SK-N-SH treated with all-trans-retinoic acid at 6 μM for 48 hours (cell line): ENCODE data around the gene TSPAN9.

ENCODE experiments used
- ATAC-seq: fragments of 200-7000 bp; cut with Tn5 transposase; 3 replicates; pipeline ENCODE4 v1.9.1; 2020; ENCODE audit warnings: mild to moderate bottlenecking, moderate library complexity
- ARNTL ChIP-seq: fragments of 450-650 bp; formaldehyde crosslinking; IDR thresholded peaks from 2 replicates; pipeline ENCODE4 v1.5.0; 2020; ENCODE audit warnings: low read depth, mild to moderate bottlenecking, moderate library complexity, borderline replicate concordance
- BACH2 ChIP-seq: fragments of 250-450 bp; sonication (Bioruptor Pico); IDR thresholded peaks from 2 replicates; pipeline ENCODE4 v1.9.0; 2021; ENCODE audit warnings: mild to moderate bottlenecking, borderline replicate concordance
- CREB5 ChIP-seq: fragments of 250-450 bp; sonication (Bioruptor Pico); IDR thresholded peaks from 2 replicates; pipeline ENCODE4 v1.5.1; 2020; ENCODE audit warnings: low read depth, mild to moderate bottlenecking, moderate library complexity
- CSDC2 ChIP-seq: fragments of 250-450 bp; sonication (Bioruptor Pico); IDR thresholded peaks from 2 replicates; pipeline ENCODE4 v1.5.0; 2020; ENCODE audit warnings: mild to moderate bottlenecking, moderate library complexity
- ESRRG ChIP-seq: fragments of 250-450 bp; sonication (Bioruptor Pico); IDR thresholded peaks from 2 replicates; pipeline ENCODE4 v1.6.1; 2021; ENCODE audit warnings: mild to moderate bottlenecking
- GLIS3 ChIP-seq: fragments of 250-450 bp; sonication (Bioruptor Pico); IDR thresholded peaks from 2 replicates; pipeline ENCODE4 v1.5.0; 2020; ENCODE audit warnings: mild to moderate bottlenecking, moderate library complexity
- OSR1 ChIP-seq: fragments of 250-450 bp; sonication (Bioruptor Pico); IDR thresholded peaks from 2 replicates; pipeline ENCODE4 v1.8.0; 2022; ENCODE audit warnings: moderate library complexity, mild to moderate bottlenecking, inconsistent platforms
- PPARA ChIP-seq: fragments of 250-450 bp; sonication (Bioruptor Pico); IDR thresholded peaks from 2 replicates; pipeline ENCODE4 v1.5.0; 2020; ENCODE audit warnings: mild to moderate bottlenecking, borderline replicate concordance
- RARB ChIP-seq: fragments of 250-450 bp; sonication (Bioruptor Pico); IDR thresholded peaks from 2 replicates; pipeline ENCODE4 v1.8.0; 2021; ENCODE audit warnings: mild to moderate bottlenecking, moderate library complexity
- SNAI2 ChIP-seq: fragments of 250-450 bp; sonication (Bioruptor Pico); IDR thresholded peaks from 2 replicates; pipeline ENCODE4 v1.5.0; 2020; ENCODE audit warnings: mild to moderate bottlenecking, moderate library complexity
- TOX ChIP-seq: fragments of 250-450 bp; sonication (Bioruptor Pico); IDR thresholded peaks from 2 replicates; pipeline ENCODE4 v1.8.0; 2021; ENCODE audit warnings: mild to moderate bottlenecking, moderate library complexity, borderline replicate concordance
- TSHZ2 ChIP-seq: fragments of 250-450 bp; sonication (Bioruptor Pico); IDR thresholded peaks from 2 replicates; pipeline ENCODE4 v1.5.0; 2020; ENCODE audit warnings: mild to moderate bottlenecking, moderate library complexity
- ZC3H10 ChIP-seq: fragments of 250-450 bp; sonication (Bioruptor Pico); IDR thresholded peaks from 2 replicates; pipeline ENCODE4 v1.5.1; 2021; ENCODE audit warnings: mild to moderate bottlenecking, moderate library complexity
- ZFP3 ChIP-seq: fragments of 250-450 bp; sonication (Bioruptor Pico); IDR thresholded peaks from 2 replicates; pipeline ENCODE4 v1.5.0; 2020; ENCODE audit warnings: mild to moderate bottlenecking, moderate library complexity
- ZFP30 ChIP-seq: fragments of 450-650 bp; formaldehyde crosslinking; IDR thresholded peaks from 2 replicates; pipeline ENCODE4 v1.5.0; 2022; ENCODE audit warnings: mild to moderate bottlenecking, moderate library complexity
- ZNF70 ChIP-seq: fragments of 450-650 bp; formaldehyde crosslinking; IDR thresholded peaks from 2 replicates; pipeline ENCODE4 v1.5.0; 2020; ENCODE audit warnings: mild to moderate bottlenecking, moderate library complexity
- ZNF8 ChIP-seq: fragments of 450-650 bp; formaldehyde crosslinking; IDR thresholded peaks from 2 replicates; pipeline ENCODE4 v1.5.0; 2020; ENCODE audit warnings: mild to moderate bottlenecking, moderate library complexity
- TF ChIP-seq, protein P1 (sequence below): fragments of 250-450 bp; sonication (Bioruptor Pico); IDR thresholded peaks from 2 replicates; pipeline ENCODE4 v1.8.0; 2021; ENCODE audit warnings: low read depth, mild to moderate bottlenecking, moderate library complexity, borderline replicate concordance
- TF ChIP-seq, protein P2 (sequence below): fragments of 250-450 bp; sonication (Bioruptor Pico); IDR thresholded peaks from 2 replicates; pipeline ENCODE4 v1.8.0; 2020; ENCODE audit warnings: mild to moderate bottlenecking, moderate library complexity, borderline replicate concordance
- TF ChIP-seq, protein P3 (sequence below): fragments of 250-450 bp; sonication (Bioruptor Pico); IDR thresholded peaks from 2 replicates; pipeline ENCODE4 v1.5.1; 2021; ENCODE audit warnings: mild to moderate bottlenecking, moderate library complexity

The TSPAN9 gene

DNA sequence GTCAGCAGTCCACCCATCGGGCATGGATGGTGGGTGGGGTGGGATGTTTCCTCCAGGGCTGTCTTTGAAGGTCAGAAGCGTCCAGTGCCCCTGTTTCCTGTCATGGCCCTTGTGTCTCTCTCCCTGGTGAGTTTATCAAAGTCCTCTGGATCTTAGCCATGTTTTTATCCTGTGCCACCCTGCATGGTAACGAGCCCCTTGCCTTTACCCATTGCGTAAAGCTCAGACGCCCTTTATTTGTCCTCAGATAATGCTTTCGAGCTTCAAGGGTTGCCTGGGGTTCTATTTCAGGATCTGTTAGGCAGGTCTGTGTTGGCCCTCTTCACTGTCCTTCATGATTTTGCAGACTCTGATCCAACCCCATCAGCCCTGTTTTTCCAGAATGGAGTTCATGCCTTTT, 172.9 kb downstream of the TSPAN9 start (continued):
- TF ChIP-seq, protein P1, sequence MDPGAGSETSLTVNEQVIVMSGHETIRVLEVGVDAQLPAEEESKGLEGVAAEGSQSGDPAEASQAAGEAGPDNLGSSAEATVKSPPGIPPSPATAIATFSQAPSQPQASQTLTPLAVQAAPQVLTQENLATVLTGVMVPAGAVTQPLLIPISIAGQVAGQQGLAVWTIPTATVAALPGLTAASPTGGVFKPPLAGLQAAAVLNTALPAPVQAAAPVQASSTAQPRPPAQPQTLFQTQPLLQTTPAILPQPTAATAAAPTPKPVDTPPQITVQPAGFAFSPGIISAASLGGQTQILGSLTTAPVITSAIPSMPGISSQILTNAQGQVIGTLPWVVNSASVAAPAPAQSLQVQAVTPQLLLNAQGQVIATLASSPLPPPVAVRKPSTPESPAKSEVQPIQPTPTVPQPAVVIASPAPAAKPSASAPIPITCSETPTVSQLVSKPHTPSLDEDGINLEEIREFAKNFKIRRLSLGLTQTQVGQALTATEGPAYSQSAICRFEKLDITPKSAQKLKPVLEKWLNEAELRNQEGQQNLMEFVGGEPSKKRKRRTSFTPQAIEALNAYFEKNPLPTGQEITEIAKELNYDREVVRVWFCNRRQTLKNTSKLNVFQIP (CRISPR knock-in tag), result no peak
- TF ChIP-seq OSR1 (CRISPR knock-in tag) (no peak), ARNTL (CRISPR knock-in tag) (no peak), BACH2 (CRISPR knock-in tag) (no peak), ZFP3 (CRISPR knock-in tag) (no peak), SNAI2 (CRISPR knock-in tag) (no peak)
- TF ChIP-seq, all 23 proteins: peak for 0

DNA sequence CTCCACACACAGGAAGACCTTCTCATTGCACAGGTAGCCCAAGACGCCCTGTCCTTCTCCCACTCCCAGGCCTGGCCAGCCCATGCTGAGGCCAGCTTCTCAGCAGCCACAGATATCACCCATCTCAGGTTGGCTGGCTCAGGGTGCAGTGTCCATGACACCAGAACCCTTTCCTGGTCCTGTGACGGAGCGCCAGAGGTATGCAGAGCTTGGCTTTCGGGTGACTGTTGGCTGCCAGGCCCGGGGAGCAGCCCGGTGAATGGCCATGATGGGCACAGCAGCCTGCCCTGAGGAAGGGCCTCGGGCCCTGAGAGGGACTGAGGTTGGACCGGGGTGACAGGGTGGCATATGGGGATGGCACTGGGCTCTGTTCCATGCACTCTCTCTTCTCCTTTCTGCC, 173.4 kb downstream of the TSPAN9 start:
- no peak for ATAC-seq
- TF ChIP-seq RARB, result no peak
- TF ChIP-seq CREB5, result no peak
- TF ChIP-seq, protein P2, sequence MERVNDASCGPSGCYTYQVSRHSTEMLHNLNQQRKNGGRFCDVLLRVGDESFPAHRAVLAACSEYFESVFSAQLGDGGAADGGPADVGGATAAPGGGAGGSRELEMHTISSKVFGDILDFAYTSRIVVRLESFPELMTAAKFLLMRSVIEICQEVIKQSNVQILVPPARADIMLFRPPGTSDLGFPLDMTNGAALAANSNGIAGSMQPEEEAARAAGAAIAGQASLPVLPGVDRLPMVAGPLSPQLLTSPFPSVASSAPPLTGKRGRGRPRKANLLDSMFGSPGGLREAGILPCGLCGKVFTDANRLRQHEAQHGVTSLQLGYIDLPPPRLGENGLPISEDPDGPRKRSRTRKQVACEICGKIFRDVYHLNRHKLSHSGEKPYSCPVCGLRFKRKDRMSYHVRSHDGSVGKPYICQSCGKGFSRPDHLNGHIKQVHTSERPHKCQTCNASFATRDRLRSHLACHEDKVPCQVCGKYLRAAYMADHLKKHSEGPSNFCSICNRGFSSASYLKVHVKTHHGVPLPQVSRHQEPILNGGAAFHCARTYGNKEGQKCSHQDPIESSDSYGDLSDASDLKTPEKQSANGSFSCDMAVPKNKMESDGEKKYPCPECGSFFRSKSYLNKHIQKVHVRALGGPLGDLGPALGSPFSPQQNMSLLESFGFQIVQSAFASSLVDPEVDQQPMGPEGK (CRISPR knock-in tag), result no peak
- TF ChIP-seq ESRRG (CRISPR knock-in tag), result no peak
- no peak for TF ChIP-seq BACH2 (CRISPR knock-in tag)
- no peak for TF ChIP-seq ZFP3 (CRISPR knock-in tag)
- TF ChIP-seq, protein P3, sequence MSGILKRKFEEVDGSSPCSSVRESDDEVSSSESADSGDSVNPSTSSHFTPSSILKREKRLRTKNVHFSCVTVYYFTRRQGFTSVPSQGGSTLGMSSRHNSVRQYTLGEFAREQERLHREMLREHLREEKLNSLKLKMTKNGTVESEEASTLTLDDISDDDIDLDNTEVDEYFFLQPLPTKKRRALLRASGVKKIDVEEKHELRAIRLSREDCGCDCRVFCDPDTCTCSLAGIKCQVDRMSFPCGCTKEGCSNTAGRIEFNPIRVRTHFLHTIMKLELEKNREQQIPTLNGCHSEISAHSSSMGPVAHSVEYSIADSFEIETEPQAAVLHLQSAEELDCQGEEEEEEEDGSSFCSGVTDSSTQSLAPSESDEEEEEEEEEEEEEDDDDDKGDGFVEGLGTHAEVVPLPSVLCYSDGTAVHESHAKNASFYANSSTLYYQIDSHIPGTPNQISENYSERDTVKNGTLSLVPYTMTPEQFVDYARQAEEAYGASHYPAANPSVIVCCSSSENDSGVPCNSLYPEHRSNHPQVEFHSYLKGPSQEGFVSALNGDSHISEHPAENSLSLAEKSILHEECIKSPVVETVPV (CRISPR knock-in tag), result no peak
- no peak for TF ChIP-seq PPARA (CRISPR knock-in tag)
- no peak for TF ChIP-seq ZFP30 (CRISPR knock-in tag)
- TF ChIP-seq TSHZ2 (CRISPR knock-in tag), result no peak
- TF ChIP-seq, protein P1 (CRISPR knock-in tag), result no peak
- no peak for TF ChIP-seq OSR1 (CRISPR knock-in tag)
- no peak for TF ChIP-seq GLIS3 (CRISPR knock-in tag)
- TF ChIP-seq ZNF8 (CRISPR knock-in tag), result no peak
- no peak for TF ChIP-seq CSDC2 (CRISPR knock-in tag)
- TF ChIP-seq SNAI2 (CRISPR knock-in tag), result no peak
- TF ChIP-seq, all 23 proteins: peak for 0

- no peak for TF ChIP-seq ARNTL (CRISPR knock-in tag)
- no peak for TF ChIP-seq ESRRG (CRISPR knock-in tag)
- no peak for TF ChIP-seq ZC3H10 (CRISPR knock-in tag)
- no peak for TF ChIP-seq TSHZ2 (CRISPR knock-in tag)
- TF ChIP-seq SNAI2 (CRISPR knock-in tag), result no peak
- TF ChIP-seq, protein P3 (CRISPR knock-in tag), result no peak
- TF ChIP-seq, protein P1 (CRISPR knock-in tag), result no peak
- no peak for TF ChIP-seq ZNF70 (CRISPR knock-in tag)
- no peak for TF ChIP-seq TOX (CRISPR knock-in tag)
- ATAC-seq, result no peak
Observed at GRCh38 chr12:3251067-3251466, 173.9 kb downstream of the TSPAN9 start.
